ENCODE results near the gene KIF3A. TPM values are rescaled to one million over a fixed set of nuclear protein-coding genes. Genes with fewer than 3 reads are reported as not detected.

Gene KIF3A
- total RNA-seq, 4 donors from 2014 or later = 2.6 to 15.0 (median 6.3) TPM

DNA sequence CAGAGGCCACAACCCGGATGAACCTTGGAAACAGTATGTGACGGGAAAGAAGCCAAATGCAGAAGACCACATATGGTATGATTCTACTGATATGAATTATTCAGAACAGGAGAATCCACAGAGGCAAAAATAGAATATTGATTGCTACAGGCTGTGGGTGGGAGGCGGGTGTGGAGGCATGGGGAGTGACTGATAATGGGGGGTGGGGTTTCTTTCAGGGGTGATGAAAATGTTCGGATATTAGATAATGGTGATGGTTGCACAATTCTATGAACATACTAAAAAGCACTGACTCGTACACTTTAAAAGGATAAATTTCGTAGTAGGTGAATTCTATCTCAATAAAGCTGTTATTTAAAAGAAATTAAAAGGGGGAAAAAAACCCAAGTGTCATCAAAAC is 52.9 kb downstream of the KIF3A start:
- 72% methylated on average over 6 of the region's 6 CpGs for WGBS
- TF ChIP-seq POLR2A (IDR thresholded peaks at IDR 0.05) = no peak
- TF ChIP-seq, protein P1, sequence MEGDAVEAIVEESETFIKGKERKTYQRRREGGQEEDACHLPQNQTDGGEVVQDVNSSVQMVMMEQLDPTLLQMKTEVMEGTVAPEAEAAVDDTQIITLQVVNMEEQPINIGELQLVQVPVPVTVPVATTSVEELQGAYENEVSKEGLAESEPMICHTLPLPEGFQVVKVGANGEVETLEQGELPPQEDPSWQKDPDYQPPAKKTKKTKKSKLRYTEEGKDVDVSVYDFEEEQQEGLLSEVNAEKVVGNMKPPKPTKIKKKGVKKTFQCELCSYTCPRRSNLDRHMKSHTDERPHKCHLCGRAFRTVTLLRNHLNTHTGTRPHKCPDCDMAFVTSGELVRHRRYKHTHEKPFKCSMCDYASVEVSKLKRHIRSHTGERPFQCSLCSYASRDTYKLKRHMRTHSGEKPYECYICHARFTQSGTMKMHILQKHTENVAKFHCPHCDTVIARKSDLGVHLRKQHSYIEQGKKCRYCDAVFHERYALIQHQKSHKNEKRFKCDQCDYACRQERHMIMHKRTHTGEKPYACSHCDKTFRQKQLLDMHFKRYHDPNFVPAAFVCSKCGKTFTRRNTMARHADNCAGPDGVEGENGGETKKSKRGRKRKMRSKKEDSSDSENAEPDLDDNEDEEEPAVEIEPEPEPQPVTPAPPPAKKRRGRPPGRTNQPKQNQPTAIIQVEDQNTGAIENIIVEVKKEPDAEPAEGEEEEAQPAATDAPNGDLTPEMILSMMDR (IDR thresholded peaks at IDR 0.05) = no peak
- no peak for TF ChIP-seq EP300 (IDR thresholded peaks at IDR 0.05)
- TF ChIP-seq POLR2AphosphoS5 (IDR thresholded peaks at IDR 0.05) = no peak
- Histone ChIP-seq H3K9me3 (no peaks in the 10 kb centered on the region), H3K27me3 (no peaks in the 10 kb centered on the region), H3K4me1 (no peaks in the 10 kb centered on the region), H3K36me3 (no peaks in the 10 kb centered on the region), H3K27ac (no peak overlapping the region), H3K4me3 (no peak overlapping the region)
- no peak for DNase-seq (ENCODE audit: low spot score in 2 of 2)

DNA sequence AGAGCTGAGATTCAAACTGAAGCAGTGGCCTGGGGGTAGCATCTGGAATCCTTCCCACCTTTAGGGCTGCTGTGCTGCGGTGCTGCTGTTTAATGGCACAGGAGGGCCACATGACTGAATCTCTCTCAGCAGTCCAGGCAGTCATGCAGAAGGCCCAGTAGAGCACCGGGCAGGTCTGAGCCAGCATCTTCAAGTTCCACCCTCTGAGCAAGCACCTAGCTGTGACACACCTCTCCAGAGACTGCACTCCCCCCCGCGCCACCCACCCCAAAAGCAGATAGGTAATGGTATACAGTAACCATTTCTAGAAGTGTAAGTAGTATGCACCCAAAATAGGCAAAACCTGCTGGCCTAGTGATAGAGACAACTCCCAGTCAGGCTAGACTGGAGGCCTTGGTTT is 55.4 kb downstream of the KIF3A start:
- 85% methylated on average over 4 of the region's 4 CpGs for WGBS

DNA sequence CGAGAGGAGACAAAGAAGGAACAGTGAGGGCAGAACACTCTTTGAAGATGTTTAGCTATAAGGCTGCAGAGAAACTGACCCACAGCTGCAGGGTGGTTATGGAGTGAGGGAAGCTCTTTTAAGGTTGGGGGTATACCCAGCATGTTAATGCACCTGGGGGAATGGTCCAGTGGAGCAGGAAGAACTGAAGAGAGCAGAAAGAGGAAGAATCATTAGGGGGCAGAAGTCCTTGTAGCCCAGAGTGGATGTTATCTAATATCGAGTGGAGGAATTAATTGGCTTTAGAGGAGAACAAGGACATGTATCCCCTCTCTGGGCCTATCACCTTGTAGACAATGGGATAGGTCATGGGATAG is 55.9 kb downstream of the KIF3A start:
- Histone ChIP-seq H3K9me3 (no peaks in the 10 kb centered on the region), H3K4me1 (no peaks in the 10 kb centered on the region), H3K27me3 (no peaks in the 10 kb centered on the region), H3K36me3 (no peaks in the 10 kb centered on the region), H3K27ac (no peak overlapping the region), H3K4me3 (no peak overlapping the region)
- no peak for DNase-seq (ENCODE audit: low spot score in 2 of 2)
- TF ChIP-seq, protein P1 (IDR thresholded peaks at IDR 0.05) = no peak
- TF ChIP-seq EP300 (IDR thresholded peaks at IDR 0.05) (no peak), POLR2A (IDR thresholded peaks at IDR 0.05) (no peak), POLR2AphosphoS5 (IDR thresholded peaks at IDR 0.05) (no peak)
- WGBS = 89% methylated on average over 2 of the region's 2 CpGs

More for the DNA sequence above, 55.4 kb downstream of the KIF3A start:
- TF ChIP-seq EP300 (IDR thresholded peaks at IDR 0.05) = no peak
- TF ChIP-seq POLR2A (IDR thresholded peaks at IDR 0.05) = no peak
- no peak for TF ChIP-seq POLR2AphosphoS5 (IDR thresholded peaks at IDR 0.05)
- TF ChIP-seq, protein P1 (IDR thresholded peaks at IDR 0.05) = no peak
- H3K9me3 ChIP-seq = no peaks in the 10 kb centered on the region
- no peak overlapping the region for H3K4me3 ChIP-seq
- no peaks in the 10 kb centered on the region for H3K27me3 ChIP-seq
- H3K4me1 ChIP-seq = no peaks in the 10 kb centered on the region
- H3K36me3 ChIP-seq = no peaks in the 10 kb centered on the region
- no peak overlapping the region for H3K27ac ChIP-seq
- no peak for DNase-seq (ENCODE audit: low spot score in 2 of 2)

DNA sequence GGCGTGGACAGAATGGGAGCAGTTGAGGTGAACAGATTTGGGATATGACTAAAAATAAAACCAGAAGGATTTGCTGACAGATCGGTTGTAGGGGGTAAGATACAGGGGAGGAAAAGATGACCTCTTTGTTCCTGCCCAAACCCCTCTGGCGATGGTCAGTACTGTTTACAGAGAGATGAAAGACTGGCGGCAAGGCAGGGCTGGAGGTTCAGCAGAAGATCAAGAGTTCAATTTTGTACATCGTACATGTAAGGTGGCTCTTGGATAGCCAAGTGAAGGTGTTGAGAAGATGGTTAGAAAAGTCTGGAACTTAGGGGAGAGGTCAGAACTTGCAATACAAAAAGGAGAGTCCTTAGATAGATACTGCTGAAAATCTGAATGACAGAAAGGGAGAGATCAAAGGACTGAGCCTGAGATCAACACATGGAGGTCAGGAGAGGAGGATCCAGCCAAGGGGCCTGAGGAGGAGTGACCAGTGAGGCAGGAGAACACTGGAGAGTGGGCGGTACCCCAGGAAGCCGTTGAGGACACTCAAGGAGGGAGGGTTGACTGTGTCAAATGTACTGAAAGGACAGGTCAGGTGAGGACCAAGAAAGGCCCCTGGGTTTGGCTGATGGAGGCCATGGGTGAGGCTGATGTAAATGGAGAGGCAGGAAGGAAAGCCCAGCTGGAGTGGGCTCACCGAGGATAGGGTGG is 56.4 kb downstream of the KIF3A start:
- no peaks in the 10 kb centered on the region for H3K9me3 ChIP-seq
- H3K36me3 ChIP-seq = no peaks in the 10 kb centered on the region
- no peaks in the 10 kb centered on the region for H3K4me1 ChIP-seq
- no peaks in the 10 kb centered on the region for H3K27me3 ChIP-seq
- TF ChIP-seq, protein P1 (IDR thresholded peaks at IDR 0.05) = no peak
- TF ChIP-seq POLR2AphosphoS5 (IDR thresholded peaks at IDR 0.05) = no peak
- DNase-seq (ENCODE audit: low spot score in 2 of 2) = no peak
- 76% methylated on average over 7 of the region's 8 CpGs for whole genome bisulfite sequencing
- H3K4me3 ChIP-seq = no peak overlapping the region
- no peak overlapping the region for H3K27ac ChIP-seq

DNA sequence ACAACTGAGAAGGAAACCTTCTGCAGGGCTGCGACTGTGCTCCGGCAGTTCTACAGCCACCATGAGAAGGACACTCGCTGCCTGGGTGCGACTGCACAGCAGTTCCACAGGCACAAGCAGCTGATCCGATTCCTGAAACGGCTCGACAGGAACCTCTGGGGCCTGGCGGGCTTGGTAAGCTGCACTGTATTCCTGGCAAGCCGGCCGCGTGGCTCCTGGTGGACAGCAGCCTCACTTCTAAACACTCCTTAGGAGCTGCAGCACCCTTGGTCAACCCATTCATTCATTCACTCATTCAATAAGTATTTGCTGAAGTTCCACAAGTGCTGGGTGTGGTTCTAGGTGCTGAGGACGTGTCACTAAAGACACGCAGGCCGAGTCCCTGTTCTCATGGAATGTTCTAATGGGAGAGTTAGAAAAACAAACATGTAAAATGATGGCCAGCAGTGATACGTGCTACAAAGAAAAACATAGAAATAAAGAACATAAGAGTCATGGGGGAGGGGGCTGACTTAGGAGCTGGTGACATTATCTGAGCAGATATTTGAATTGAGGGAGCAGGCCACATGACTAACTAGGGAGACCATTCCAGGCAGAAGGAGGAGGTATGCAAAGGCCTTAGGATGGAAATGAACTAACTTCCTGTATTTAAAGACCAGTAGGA is 57.5 kb downstream of the KIF3A start:
- Histone ChIP-seq H3K27ac (no peak overlapping the region), H3K27me3 (no peaks in the 10 kb centered on the region), H3K4me3 (no peak overlapping the region), H3K36me3 (no peaks in the 10 kb centered on the region), H3K9me3 (no peaks in the 10 kb centered on the region), H3K4me1 (peaks cover 2% of the 10 kb centered on the region)
- no peak for TF ChIP-seq POLR2AphosphoS5 (IDR thresholded peaks at IDR 0.05)
- TF ChIP-seq, protein P1 (IDR thresholded peaks at IDR 0.05) = no peak
- no peak for TF ChIP-seq EP300 (IDR thresholded peaks at IDR 0.05)
- TF ChIP-seq POLR2A (IDR thresholded peaks at IDR 0.05) = no peak
- no peak for DNase-seq (ENCODE audit: low spot score in 2 of 2)
- 96% methylated on average over 6 of the region's 15 CpGs for WGBS
